SK-N-SH (cell line): Measurements from ENCODE around the gene PHF23. TPM values are rescaled to one million over a fixed set of nuclear protein-coding genes. Genes with fewer than 3 reads are reported as not detected.

ENCODE experiments used
- CTCF ChIA-PET: fragments of 300-600, 350-600 bp; formaldehyde crosslinking; extraction: SDS; loops from one replicate; lab custom pipeline; 2021; lab: Yijun Ruan, JAX
- POLR2A ChIA-PET: fragments of 350-600 bp; sonication (Branson Sonifier 250); formaldehyde crosslinking; extraction: SDS; loops from one replicate; lab custom pipeline; 2020; ENCODE audit warnings: antibody characterized with exemption, inconsistent platforms; lab: Yijun Ruan, JAX
- DNase-seq: peaks from one replicate; pipeline ENCODE4 v3.0.0; 2012
- H2AFZ ChIP-seq: fragments of 200-600 bp; sonication (generic); 2 replicates; pipeline ENCODE4 v1.8.1; 2016; ENCODE audit warnings: antibody characterized with exemption, mild to moderate bottlenecking, low read depth
- H3F3A ChIP-seq: fragments of 200-600 bp; sonication (generic); replicated peaks from 2 replicates; pipeline ENCODE3; 2016; ENCODE audit warnings: antibody characterized with exemption, mild to moderate bottlenecking; ENCODE audit not compliant: insufficient read depth
- H3K27ac ChIP-seq, 2 experiments: fragments of 200-500 bp in 1 of 2; fragments of 200-600 bp in 1 of 2; sonication (Bioruptor generic) in 1 of 2; sonication (generic), shearing (Covaris generic) in 1 of 2; 2 replicates each; pipeline versions ENCODE4 v1.5.1 to v1.6.1; 2014 to 2016; ENCODE audit warnings: low read depth in 2 of 2, inconsistent platforms in 1 of 2, low read length in 1 of 2, mild to moderate bottlenecking in 1 of 2, mixed read lengths in 1 of 2
- H3K27me3 ChIP-seq: fragments of 200-600 bp; sonication (generic), shearing (Covaris generic); 2 replicates; pipeline ENCODE4 v1.6.1; 2016; ENCODE audit warnings: mixed run types; ENCODE audit not compliant: insufficient read depth
- H3K36me3 ChIP-seq, 2 experiments: fragments of 200-500 bp in 1 of 2; fragments of 200-600 bp in 1 of 2; sonication (Bioruptor generic) in 1 of 2; sonication (generic) in 1 of 2; replicated peaks in 1 of 2; 2 replicates each; pipeline versions ENCODE3 to v1.5.1; 2014 to 2016; ENCODE audit warnings: low read length in 1 of 2, mild to moderate bottlenecking in 1 of 2; ENCODE audit not compliant: insufficient read depth in 2 of 2, control insufficient read depth in 1 of 2
- H3K4me1 ChIP-seq, 2 experiments: fragments of 200-500 bp in 1 of 2; fragments of 200-600 bp in 1 of 2; sonication (Bioruptor generic) in 1 of 2; sonication (generic), shearing (Covaris generic) in 1 of 2; 2 replicates each; pipeline versions ENCODE4 v1.5.1 to v1.6.1; 2014 to 2016; ENCODE audit warnings: low read depth in 1 of 2, low read length in 1 of 2, mixed run types in 1 of 2; ENCODE audit not compliant: insufficient read depth in 2 of 2, control insufficient read depth in 1 of 2
- H3K4me2 ChIP-seq: fragments of 200-600 bp; sonication (generic), shearing (Covaris generic); 2 replicates; pipeline ENCODE4 v1.6.1; 2017; ENCODE audit warnings: mixed run types
- H3K4me3 ChIP-seq, 2 experiments: fragments of 200-500 bp in 1 of 2; fragments of 200-600 bp in 1 of 2; sonication (Bioruptor generic) in 1 of 2; sonication (generic), shearing (Covaris generic) in 1 of 2; 2 replicates each; pipeline versions ENCODE4 v1.5.1 to v1.8.1; 2014 to 2016; ENCODE audit warnings: low read depth in 2 of 2, inconsistent platforms in 1 of 2, low read length in 1 of 2, mild to moderate bottlenecking in 1 of 2, mixed read lengths in 1 of 2, moderate library complexity in 1 of 2
- H3K79me2 ChIP-seq: fragments of 200-600 bp; sonication (generic); 2 replicates; pipeline ENCODE4 v1.8.1; 2017; ENCODE audit warnings: mild to moderate bottlenecking; ENCODE audit not compliant: insufficient read depth
- H3K9ac ChIP-seq: fragments of 200-600 bp; sonication (generic); 2 replicates; pipeline ENCODE4 v1.6.1; 2017; ENCODE audit warnings: mixed run types
- H3K9me2 ChIP-seq: fragments of 200-600 bp; sonication (generic); 2 replicates; pipeline ENCODE4 v1.6.1; 2017; ENCODE audit warnings: mixed run types
- H3K9me3 ChIP-seq: fragments of 200-600 bp; sonication (generic); 2 replicates; pipeline ENCODE4 v1.6.1; 2017; ENCODE audit warnings: mixed run types, mild to moderate bottlenecking, moderate library complexity
- H4K20me1 ChIP-seq: fragments of 200-600 bp; sonication (generic); 2 replicates; pipeline ENCODE4 v1.6.1; 2017; ENCODE audit warnings: mild to moderate bottlenecking, mixed run types; ENCODE audit not compliant: insufficient read depth
- CTCF ChIP-seq: fragments of 200-600 bp; sonication (generic); IDR thresholded peaks from 2 replicates; pipeline ENCODE4 v1.6.1; 2017; ENCODE audit warnings: antibody characterized with exemption, mild to moderate bottlenecking, moderate library complexity
- ELF1 ChIP-seq: IDR thresholded peaks from 2 replicates; pipeline ENCODE4 v1.4.0; 2012
- EP300 ChIP-seq, 2 experiments: IDR thresholded peaks; 2 replicates each; pipeline versions ENCODE4 v1.4.0 to v1.6.1; 2012; ENCODE audit warnings: borderline replicate concordance in 1 of 2, low read depth in 1 of 2, low read length in 1 of 2
- EZH2phosphoT487 ChIP-seq: fragments of 200-600 bp; sonication (generic); IDR thresholded peaks from 2 replicates; pipeline ENCODE4 v1.6.1; 2017; ENCODE audit warnings: low read depth, mixed run types, mild to moderate bottlenecking, antibody characterized with exemption, moderate library complexity, borderline replicate concordance
- FOSL2 ChIP-seq: IDR thresholded peaks from 2 replicates; pipeline ENCODE4 v1.4.0; 2012; ENCODE audit warnings: low read depth, mild to moderate bottlenecking, moderate library complexity, borderline replicate concordance
- JUND ChIP-seq: IDR thresholded peaks from 2 replicates; pipeline ENCODE4 v1.4.0; 2012
- MAX ChIP-seq: IDR thresholded peaks from 2 replicates; pipeline ENCODE4 v1.4.0; 2012; ENCODE audit warnings: low read depth
- MEF2A ChIP-seq: IDR thresholded peaks from 2 replicates; pipeline ENCODE4 v1.4.0; 2012; ENCODE audit warnings: low read depth, borderline replicate concordance
- NFIC ChIP-seq: IDR thresholded peaks from 2 replicates; pipeline ENCODE4 v1.4.0; 2012; ENCODE audit warnings: borderline replicate concordance
- RAD21 ChIP-seq: IDR thresholded peaks from 2 replicates; pipeline ENCODE4 v1.6.1; 2012; ENCODE audit warnings: mild to moderate bottlenecking, low read length
- RCOR1 ChIP-seq: fragments of 150-350 bp; IDR thresholded peaks from 2 replicates; pipeline ENCODE4 v1.6.1; 2017; ENCODE audit warnings: antibody characterized with exemption, low read length
- REST ChIP-seq: IDR thresholded peaks from 2 replicates; pipeline ENCODE4 v1.6.1; 2012; ENCODE audit warnings: mild to moderate bottlenecking, low read depth, low read length, moderate library complexity
- RXRA ChIP-seq: IDR thresholded peaks from 2 replicates; pipeline ENCODE4 v1.4.0; 2012; ENCODE audit warnings: low read depth, mild to moderate bottlenecking, borderline replicate concordance
- TEAD4 ChIP-seq: IDR thresholded peaks from 2 replicates; pipeline ENCODE4 v1.4.0; 2012; ENCODE audit warnings: mild to moderate bottlenecking, borderline replicate concordance; ENCODE audit not compliant: insufficient read depth
- USF1 ChIP-seq: IDR thresholded peaks from 2 replicates; pipeline ENCODE4 v1.4.0; 2012; ENCODE audit warnings: low read depth, borderline replicate concordance
- USF2 ChIP-seq: fragments of 150-350 bp; IDR thresholded peaks from 2 replicates; pipeline ENCODE4 v1.6.1; 2017; ENCODE audit warnings: antibody characterized with exemption, low read length, low read depth, borderline replicate concordance
- YY1 ChIP-seq: IDR thresholded peaks from 2 replicates; pipeline ENCODE4 v1.4.0; 2012; ENCODE audit warnings: low read depth, mild to moderate bottlenecking
- WGBS: methylation state at CpG from one replicate; pipeline ENCODE4 v1.1.6; 2017; ENCODE audit warnings: low lambda C conversion rate; 5-methylcytosine and 5-hydroxymethylcytosine counted together
- polyA plus RNA-seq, 3 experiments: library from polyadenylated mRNA; depleted of rRNA; stranded (reverse); fragments of >200 nt; gene quantifications; 2 replicates each; pipeline ENCODE4 v1.2.3, GENCODE V29; 2012

PHF23 gene
- polyA plus RNA-seq, 1 of the 3 experiments (the other 2 are of a cell fraction) = 53.3 TPM

GRCh38 chr17:7224110-7224509 is 15.1 kb downstream of the PHF23 start:
- ChIA-PET CTCF (interaction anchor here (2.3 to 3.5 kb wide), 2 partner anchors 9 to 73 kb away, joined by 8 to 15 read pairs; no protein-coding TSS in a partner anchor), POLR2A (interaction anchor here (1.4 to 4.9 kb wide), 3 partner anchors 10 to 178 kb away, joined by 3 to 27 read pairs (median 6); partner anchors contain the start of gene DVL2)
- Histone ChIP-seq H3K4me1 (peaks cover under 1 to 24% of the 10 kb centered on the region in 2 experiments; a peak in 2 of 4 replicates), H3K4me2 (no peak overlapping the region), H3F3A (peaks cover 37% of the 10 kb centered on the region), H3K36me3 (peaks cover 38 to 67% of the 10 kb centered on the region in 2 experiments), H3K9ac (no peak overlapping the region), H3K4me3 (no peak overlapping the region), H3K27me3 (no peaks in the 10 kb centered on the region), H3K9me2 (no peaks in the 10 kb centered on the region), H2AFZ (no peak overlapping the region), H3K27ac (no peak overlapping the region), H3K9me3 (no peaks in the 10 kb centered on the region), H3K79me2 (peaks cover 22% of the 10 kb centered on the region), H4K20me1 (no peaks in the 10 kb centered on the region; the same call in 1 of the 2 replicates)
- TF ChIP-seq YY1 (no peak), RCOR1 (no peak), RXRA (no peak), NFIC (no peak), ELF1 (no peak), REST (no peak), TEAD4 (no peak), JUND (no peak), FOSL2 (no peak), MAX (no peak), CTCF (no peak)
- 71% methylated on average over 3 of the region's 10 CpGs for WGBS
- no peak for DNase-seq

- H4K20me1 ChIP-seq = no peaks in the 10 kb centered on the region; the same call in 1 of the 2 replicates
- DNase-seq = no peak
- H3K27ac ChIP-seq = 0 out of 4 replicates have a peak overlapping the region, but pooled peaks of 1 of the 2 experiments have one; percentile 11
- H3K4me2 ChIP-seq = no peak overlapping the region
- no peak overlapping the region for H3K4me3 ChIP-seq
- TF ChIP-seq MEF2A (no peak), EZH2phosphoT487 (no peak), EP300 (IDR thresholded peaks at IDR 0.05; ENCODE audit: borderline replicate concordance in 1 of 2, low read depth in 1 of 2, low read length in 1 of 2) (no peak), RAD21 (no peak), USF2 (no peak), USF1 (no peak)
- TF ChIP-seq, all 33 proteins: peak for 0
- H2AFZ ChIP-seq = no peak overlapping the region
- H3K27me3 ChIP-seq = no peaks in the 10 kb centered on the region
- peaks cover 22% of the 10 kb centered on the region for H3K79me2 ChIP-seq
- POLR2A ChIA-PET = interaction anchor here (4.9 kb wide), 1 partner anchor 11 kb away, joined by 27 read pairs; the partner anchor contains the start of gene DVL2
- peaks cover 8 to 28% of the 10 kb centered on the region in 2 experiments; a peak in 2 of 4 replicates for H3K4me1 ChIP-seq
- H3K9ac ChIP-seq = no peak overlapping the region
- no peaks in the 10 kb centered on the region for H3K9me3 ChIP-seq
- 95% methylated on average over 3 of the region's 4 CpGs for WGBS
- peaks cover 39% of the 10 kb centered on the region for H3F3A ChIP-seq
- H3K9me2 ChIP-seq = no peaks in the 10 kb centered on the region
- H3K36me3 ChIP-seq = peaks cover 31 to 61% of the 10 kb centered on the region in 2 experiments
- CTCF ChIA-PET = interaction anchor here (3.5 kb wide), 1 partner anchor 9 kb away, joined by 15 read pairs; no protein-coding TSS in a partner anchor
Observed at GRCh38 chr17:7223375-7223774, 15.9 kb downstream of the PHF23 start.
